Measurements from ENCODE around the gene SPEG. TPM values are rescaled to one million over a fixed set of nuclear protein-coding genes. Genes with fewer than 3 reads are reported as not detected.
A peak's percentile ranks its signal among the peaks of the same experiment; 100 is the strongest.

Gene SPEG
- total and polyA plus RNA-seq, 4 donors: 3.7 to 15.6 (median 9.6) TPM

GRCh38 chr2:219419331-219420197 is 15.1 kb upstream of the SPEG start:
- no peaks in the 10 kb centered on the region for H3K9me3 ChIP-seq (ENCODE audit: control insufficient read depth in 4 of 4, insufficient read depth in 3 of 4, low read length in 3 of 4)
- WGBS, 2 donors: 65 to 69% methylated on average over 9 of the region's 9 CpGs
- ATAC-seq (ENCODE audit: insufficient read depth, low FRiP score): no peak
- no peaks in the 10 kb centered on the region for H3K36me3 ChIP-seq (ENCODE audit: control insufficient read depth in 4 of 4, insufficient read depth in 4 of 4, low read length in 4 of 4)
- no peak overlapping the region for H3K4me3 ChIP-seq
- H3K27me3 ChIP-seq (ENCODE audit: control insufficient read depth in 3 of 3, insufficient read depth in 3 of 3, low read length in 2 of 3): peaks cover 0 to 19% (median 0%) of the 10 kb centered on the region in 3 donors
- no peak for TF ChIP-seq CTCF (IDR thresholded peaks at IDR 0.05; ENCODE audit: control extremely low read depth, extremely low read depth)
- DNase-seq: no peak
- peaks cover 0 to 18% (median 9%) of the 10 kb centered on the region in 5 donors for H3K4me1 ChIP-seq (ENCODE audit: control insufficient read depth in 5 of 5, insufficient read depth in 5 of 5, low read length in 5 of 5)
- peak overlapping the region in 1 of 2 donors; percentile 95 for H3K27ac ChIP-seq (ENCODE audit: low read depth in 1 of 2, low read length in 1 of 2)
- no peak overlapping the region for H3K9ac ChIP-seq (ENCODE audit: insufficient read depth in 1 of 2, low read length in 2 of 2)

- H3K27ac ChIP-seq (ENCODE audit: low read depth in 1 of 2, low read length in 1 of 2): peak overlapping the region in 1 of 2 donors; percentile 95
- H3K36me3 ChIP-seq (ENCODE audit: control insufficient read depth in 4 of 4, insufficient read depth in 4 of 4, low read length in 4 of 4): no peaks in the 10 kb centered on the region
- no peaks in the 10 kb centered on the region for H3K9me3 ChIP-seq (ENCODE audit: control insufficient read depth in 4 of 4, insufficient read depth in 3 of 4, low read length in 3 of 4)
- H3K4me1 ChIP-seq (ENCODE audit: control insufficient read depth in 5 of 5, insufficient read depth in 5 of 5, low read length in 5 of 5): peaks cover 0 to 19% (median 9%) of the 10 kb centered on the region in 5 donors
- DNase-seq (no peak), ATAC-seq (ENCODE audit: insufficient read depth, low FRiP score) (no peak)
- peaks cover 0 to 19% (median 0%) of the 10 kb centered on the region in 3 donors for H3K27me3 ChIP-seq (ENCODE audit: control insufficient read depth in 3 of 3, insufficient read depth in 3 of 3, low read length in 2 of 3)
- H3K9ac ChIP-seq (ENCODE audit: insufficient read depth in 1 of 2, low read length in 2 of 2): no peak overlapping the region
- no peak overlapping the region for H3K4me3 ChIP-seq
- WGBS, 2 donors: 89 to 92% methylated on average over 8 of the region's 8 CpGs
- TF ChIP-seq CTCF (IDR thresholded peaks at IDR 0.05; ENCODE audit: control extremely low read depth, extremely low read depth): no peak
Observed at GRCh38 chr2:219420687-219421086, 14.0 kb upstream of the SPEG start.

- peaks cover 0 to 19% (median 0%) of the 10 kb centered on the region in 3 donors for H3K27me3 ChIP-seq (ENCODE audit: control insufficient read depth in 3 of 3, insufficient read depth in 3 of 3, low read length in 2 of 3)
- no peak for DNase-seq
- no peak overlapping the region for H3K9ac ChIP-seq (ENCODE audit: insufficient read depth in 1 of 2, low read length in 2 of 2)
- H3K27ac ChIP-seq (ENCODE audit: low read depth in 1 of 2, low read length in 1 of 2): peak overlapping the region in 1 of 2 donors; percentile 95
- no peak overlapping the region for H3K4me3 ChIP-seq
- WGBS, 2 donors: 83 to 94% methylated on average over 17 of the region's 17 CpGs
- no peaks in the 10 kb centered on the region for H3K9me3 ChIP-seq (ENCODE audit: control insufficient read depth in 4 of 4, insufficient read depth in 3 of 4, low read length in 3 of 4)
- peaks cover 0 to 19% (median 9%) of the 10 kb centered on the region in 5 donors for H3K4me1 ChIP-seq (ENCODE audit: control insufficient read depth in 5 of 5, insufficient read depth in 5 of 5, low read length in 5 of 5)
- H3K36me3 ChIP-seq (ENCODE audit: control insufficient read depth in 4 of 4, insufficient read depth in 4 of 4, low read length in 4 of 4): no peaks in the 10 kb centered on the region
- no peak for TF ChIP-seq CTCF (IDR thresholded peaks at IDR 0.05; ENCODE audit: control extremely low read depth, extremely low read depth)
- no peak for ATAC-seq (ENCODE audit: insufficient read depth, low FRiP score)
Observed at GRCh38 chr2:219421323-219421722, 13.3 kb upstream of the SPEG start.
